Epidermal melanocyte (primary cell): ENCODE measurements around the gene RYR2.
"Not testable (repeated sequence)": the region's sequence is repeated elsewhere in the genome, so short reads cannot be mapped to it uniquely, and the experiment has no call there.

Source experiments
- DNase-seq: peaks from one replicate; pipeline ENCODE4 v3.0.0; 2011; ENCODE audit warnings: low spot score; ENCODE audit not compliant: insufficient read length

Gene RYR2

DNA sequence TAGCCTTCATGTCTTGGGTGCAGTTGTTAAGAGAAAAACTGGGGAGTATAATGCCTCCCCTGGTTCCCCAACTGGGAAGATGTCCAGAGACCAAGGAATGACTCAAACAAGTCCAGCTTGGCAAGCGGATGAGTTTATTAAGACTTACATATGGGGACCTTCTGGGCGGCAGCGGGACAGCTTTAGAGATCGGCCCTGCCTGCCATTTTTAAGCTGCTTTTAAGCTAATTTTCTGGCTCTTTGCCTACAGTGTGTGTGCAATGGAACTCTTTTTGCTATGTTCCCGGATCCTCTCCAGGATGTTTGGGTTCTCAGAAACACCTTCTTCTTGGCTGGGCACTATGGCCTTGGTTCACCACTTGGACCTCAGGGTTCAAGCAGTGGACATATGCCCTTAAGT, 99.5 kb downstream of the RYR2 start:
- no peak for DNase-seq

DNA sequence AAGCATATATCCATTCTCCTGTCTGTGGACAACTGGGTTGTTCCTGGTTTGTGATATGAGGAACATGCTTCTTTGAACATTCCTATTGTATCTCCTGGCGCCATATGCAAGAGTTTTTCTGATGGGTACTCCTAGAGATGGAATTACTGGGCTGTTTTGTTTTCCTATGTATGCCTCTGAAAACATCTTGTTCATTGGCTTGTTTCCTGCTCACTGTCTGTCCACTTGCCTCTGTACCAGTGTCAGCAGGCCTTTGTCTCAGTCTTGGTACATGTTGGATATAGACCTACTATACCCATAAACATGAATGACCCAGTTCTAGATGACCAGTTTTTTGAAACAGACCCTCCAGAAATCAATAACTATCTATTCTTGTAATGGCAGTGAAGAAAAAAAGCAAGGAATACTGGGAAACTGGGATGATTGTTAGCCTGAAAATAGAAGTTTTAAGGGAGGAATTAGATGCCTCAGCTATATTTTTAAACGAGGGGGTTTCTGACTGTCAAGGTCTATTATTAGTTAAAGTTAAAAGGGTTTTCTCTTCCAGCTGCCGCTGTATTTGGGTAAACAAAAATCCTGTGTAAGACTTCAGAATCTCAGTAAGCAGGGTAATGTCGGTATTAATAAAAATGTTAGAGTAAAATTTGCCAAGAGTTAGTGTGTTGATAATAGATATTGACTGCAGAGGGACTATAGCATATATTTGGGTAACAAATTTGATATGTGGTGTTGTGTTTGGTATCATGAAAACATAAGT, 103.6 kb downstream of the RYR2 start:
- no peak for DNase-seq

DNA sequence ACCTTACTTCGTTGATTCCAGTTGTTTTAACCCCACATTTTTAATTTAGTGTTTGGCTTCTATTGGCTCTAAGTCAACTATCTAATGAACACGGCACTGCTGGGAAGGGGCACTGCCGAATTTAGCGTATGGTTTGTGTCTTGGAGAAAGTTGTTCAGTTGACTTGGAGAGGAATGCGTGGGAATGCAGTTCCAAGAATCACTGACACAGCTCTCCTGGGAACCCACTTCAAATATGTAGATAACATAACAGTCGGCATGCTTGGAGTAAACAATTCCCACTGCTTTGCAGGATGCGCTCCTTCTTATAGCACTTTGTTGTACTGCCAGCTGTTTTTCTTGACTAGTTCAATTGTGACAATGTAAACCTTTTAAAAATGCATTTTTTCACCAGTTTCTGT, 104.3 kb downstream of the RYR2 start:
- DNase-seq: no peak

DNA sequence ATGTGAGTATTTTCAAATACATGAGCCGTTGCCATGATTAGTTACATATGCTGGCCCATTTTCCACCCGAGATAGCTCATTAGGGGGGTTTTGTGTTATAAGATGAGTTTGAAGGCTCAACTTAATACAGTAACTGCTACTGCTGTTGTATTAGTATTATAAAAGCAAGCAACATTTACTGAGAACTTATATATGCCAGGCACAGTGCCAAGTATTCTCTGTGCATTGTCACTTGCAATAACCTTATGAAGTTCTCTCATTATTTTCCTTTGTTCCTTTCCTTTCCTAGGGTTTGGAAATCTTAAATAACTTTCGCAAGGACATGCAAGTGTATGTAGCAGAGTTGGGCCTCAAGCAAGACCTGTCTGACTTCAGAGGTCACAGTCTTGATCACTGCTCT, 107.9 kb downstream of the RYR2 start:
- no peak for DNase-seq

DNA sequence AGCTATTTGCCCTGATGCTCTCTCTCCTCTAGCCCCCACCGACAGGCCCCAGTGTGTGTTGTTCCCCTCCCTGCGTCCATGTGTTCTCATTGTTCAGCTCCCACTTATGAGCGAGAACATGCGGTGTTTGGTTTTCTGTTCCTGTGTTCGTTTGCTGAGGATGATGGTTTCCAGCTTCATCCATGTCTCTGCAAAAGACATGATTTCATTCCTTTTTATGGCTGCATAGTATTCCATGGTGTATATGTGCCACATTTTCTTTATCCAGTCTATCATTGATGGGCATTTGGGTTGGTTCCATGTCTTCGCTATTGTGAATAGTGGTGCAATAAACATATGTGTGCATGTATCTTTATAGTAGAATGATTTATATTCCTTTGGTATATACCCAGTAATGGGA, 110.0 kb downstream of the RYR2 start:
- not testable (repeated sequence) for DNase-seq

DNA sequence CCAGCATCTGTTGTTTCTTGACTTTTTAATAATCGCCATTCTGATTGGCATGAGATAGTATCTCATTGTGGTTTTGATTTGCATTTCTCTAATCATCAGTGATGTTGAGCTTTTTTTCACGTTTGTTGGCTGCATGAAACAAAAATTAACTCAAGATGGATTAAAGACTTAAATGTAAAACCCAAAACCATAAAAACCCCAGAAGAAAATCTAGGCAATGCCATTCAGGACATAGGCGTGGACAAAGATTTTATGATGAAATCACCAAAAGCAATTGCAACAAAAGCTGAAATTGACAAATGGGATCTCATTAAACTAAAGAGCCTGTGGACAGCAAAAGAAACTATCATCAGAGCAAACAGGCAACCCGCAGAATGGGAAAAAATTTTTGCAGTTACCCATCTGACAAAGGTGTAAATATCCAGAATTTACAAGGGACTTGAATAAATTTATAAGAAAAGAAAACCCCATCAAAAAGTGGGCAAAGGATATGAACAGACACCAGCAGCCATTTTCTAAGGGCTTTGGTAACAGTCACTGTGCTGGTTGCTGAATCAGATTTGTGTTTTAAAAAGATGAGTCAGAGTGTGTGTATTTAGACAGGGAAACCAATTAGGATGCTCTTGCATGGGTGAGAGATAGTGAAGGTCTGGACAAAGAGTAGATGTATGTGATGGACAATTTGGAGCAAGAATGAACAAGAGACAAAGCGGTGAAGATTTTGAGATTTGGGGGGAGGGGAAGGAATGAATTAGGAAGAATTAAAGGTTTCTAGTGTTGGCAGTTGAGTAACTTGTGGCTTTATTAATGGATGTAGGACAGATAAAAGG, 110.7 kb downstream of the RYR2 start:
- DNase-seq: no peak

DNA sequence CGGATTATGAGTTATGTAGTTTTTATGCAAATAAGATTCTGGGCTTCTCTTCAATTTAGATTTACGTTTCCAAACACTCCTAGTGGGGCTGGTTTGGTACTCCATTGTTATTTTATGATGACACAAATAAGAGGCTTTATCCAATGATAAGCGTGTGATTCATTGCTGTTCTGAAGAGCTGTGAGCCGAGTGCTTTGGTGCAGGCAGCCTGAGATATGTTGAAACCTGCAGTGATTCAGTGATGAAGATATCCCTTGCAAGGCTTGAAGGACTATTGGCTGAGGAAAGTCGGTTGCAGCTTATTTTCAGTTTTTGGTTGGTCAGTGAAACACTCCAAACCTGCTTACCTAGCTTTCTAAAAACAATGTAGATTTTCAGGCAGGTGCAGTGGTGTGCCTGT, 112.2 kb downstream of the RYR2 start:
- DNase-seq: no peak

DNA sequence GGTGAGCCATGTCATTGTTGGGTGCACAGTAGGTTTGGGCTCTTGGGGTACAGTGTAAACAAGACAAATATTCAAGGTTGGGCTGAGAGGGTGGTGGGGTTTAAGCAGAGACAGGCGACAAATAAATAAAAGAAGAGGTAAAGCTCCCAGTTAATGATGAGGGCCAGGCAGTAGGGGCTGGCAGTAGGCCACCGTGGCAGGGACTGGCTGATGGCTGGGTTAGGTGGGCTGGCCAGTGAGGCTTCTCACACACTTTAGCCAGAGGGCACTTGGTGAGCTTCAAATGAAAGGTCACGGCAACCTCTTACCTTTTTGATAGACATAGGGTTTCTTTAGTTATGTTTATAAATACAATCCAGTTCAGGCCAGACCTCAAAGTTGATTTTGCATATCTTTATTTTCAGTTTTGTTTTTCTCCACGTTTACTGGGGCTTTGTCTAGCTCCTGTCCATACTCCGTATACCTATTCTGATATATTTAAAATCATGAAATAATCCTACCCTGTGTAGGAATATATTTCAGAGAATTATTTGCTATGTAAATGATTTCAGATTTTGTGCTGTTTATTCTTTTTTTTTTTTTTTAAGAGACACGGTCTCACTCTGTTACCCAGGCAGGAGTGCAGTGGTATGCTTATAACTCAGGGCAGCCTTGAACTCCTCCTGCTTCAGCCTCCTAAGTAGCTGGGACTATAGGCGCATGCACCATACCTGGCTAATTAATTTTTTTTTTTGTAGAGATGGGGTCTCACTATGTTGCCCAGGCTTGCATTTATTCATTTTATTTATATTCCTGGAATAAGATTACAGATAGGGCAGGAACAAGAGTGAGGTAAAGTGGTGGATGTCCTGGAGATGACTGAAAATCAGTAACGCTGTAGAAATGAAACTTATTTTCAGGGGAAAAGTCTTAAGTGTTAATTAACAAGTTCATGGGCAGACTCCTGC, 122.7 kb downstream of the RYR2 start:
- no peak for DNase-seq

DNA sequence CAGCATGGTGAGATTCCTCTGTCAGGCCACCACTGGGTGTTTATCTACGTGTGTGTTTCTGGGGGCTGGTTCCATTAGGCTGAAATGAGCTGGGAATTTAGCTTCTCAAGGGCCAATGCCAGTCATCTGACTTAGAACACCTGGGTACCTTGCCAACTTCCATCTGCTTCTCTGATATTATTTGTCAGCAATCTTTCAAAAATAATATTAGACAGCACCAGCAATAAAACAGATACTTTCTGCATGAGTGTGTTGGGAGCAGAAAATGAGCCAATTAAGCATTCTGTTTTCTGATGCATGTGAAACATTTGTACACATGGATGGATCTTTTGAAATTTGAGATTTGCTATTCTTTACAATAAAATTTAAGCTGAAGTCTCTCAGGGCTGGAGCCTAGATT, 124.1 kb downstream of the RYR2 start:
- DNase-seq: no peak

DNA sequence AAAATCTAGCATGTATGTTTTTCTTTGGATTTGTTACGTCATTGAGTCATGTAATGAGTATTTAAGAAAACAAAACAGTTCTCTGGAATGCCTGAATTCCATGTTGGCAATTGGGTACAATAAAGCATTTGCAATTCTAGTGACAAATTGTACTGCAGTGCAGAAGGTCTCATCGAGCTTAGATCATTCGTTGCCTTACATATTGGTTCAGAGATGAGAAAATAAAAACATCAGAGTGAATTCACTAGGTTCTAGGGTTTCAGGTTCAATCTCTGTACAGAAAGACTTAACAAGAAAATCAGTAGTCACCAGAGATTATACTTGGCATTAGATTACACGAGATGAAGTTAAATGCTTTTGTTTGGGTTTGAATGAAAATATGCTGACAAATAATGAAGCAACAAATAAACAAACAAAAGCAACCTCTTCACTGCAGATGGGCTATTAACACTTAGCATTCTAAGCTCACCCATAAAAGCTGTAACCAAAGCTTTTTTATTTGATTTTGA, 124.7 kb downstream of the RYR2 start:
- no peak for DNase-seq

DNA sequence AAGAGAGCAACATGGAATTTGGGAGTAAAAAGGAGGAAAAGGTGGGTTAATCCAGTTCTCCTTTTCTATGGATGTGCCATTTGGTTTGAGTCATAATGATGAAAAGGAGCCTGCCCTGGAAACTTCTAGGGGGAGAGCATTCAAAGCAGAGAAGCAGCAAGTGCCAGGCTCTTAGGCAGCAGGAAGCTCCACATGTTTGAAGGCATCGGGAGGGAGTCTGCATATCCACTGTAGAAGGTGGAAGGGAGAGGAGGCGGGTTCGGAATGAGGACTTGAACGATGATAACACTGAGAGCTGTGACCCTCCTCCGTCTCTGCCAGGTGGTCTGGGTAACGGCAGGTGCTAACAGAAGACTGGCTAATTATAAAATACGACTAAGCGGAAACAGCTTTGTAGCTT, 128.2 kb downstream of the RYR2 start:
- no peak for DNase-seq

DNA sequence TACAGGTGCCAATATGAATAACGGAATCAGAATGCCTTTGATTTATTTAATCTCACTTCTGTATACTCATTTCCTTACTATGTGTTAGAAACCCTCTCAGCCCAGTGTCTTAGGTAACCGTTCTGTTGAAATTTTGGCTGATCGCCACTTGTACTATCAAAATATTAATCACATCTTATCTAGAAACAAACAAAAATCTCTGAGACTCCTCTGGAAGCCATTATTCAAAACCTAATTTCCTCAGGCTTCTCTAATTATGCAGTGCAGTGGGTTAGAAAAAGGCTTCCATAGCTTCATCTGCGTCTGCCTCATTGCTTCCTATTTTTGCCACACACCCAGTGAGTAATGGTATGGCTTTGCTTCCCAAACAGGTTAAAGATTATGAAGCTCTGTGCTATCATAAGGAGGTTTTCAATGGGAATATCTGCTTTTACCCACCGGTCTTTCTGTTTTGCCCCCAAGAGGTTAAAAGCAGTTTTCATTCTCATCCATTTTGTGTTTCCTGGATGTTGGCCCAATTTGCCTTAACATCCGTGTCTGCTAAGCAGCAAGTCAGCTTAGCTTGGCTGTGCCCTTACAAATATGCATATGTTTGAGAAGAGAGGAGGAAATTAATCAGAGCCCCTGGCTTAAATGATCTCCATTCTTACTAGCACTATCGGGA, 129.6 kb downstream of the RYR2 start:
- no peak for DNase-seq

DNA sequence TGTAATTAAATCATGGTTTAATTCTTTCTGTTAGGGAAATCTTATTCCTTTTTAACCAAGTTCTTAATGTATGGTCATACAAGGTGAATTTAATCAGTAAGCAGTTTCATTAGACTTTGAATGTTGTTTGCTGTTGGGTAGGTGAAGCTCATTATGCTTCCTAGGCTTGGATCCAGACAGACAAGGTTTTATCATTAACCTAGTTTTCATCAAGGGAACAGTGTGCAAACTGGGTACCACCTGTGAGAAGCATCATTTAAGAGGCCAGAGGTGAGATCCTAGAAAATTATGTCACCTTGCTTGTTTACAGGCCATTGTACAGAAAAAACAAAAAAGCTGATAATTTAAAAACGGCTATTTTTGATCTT, 130.1 kb downstream of the RYR2 start:
- no peak for DNase-seq

DNA sequence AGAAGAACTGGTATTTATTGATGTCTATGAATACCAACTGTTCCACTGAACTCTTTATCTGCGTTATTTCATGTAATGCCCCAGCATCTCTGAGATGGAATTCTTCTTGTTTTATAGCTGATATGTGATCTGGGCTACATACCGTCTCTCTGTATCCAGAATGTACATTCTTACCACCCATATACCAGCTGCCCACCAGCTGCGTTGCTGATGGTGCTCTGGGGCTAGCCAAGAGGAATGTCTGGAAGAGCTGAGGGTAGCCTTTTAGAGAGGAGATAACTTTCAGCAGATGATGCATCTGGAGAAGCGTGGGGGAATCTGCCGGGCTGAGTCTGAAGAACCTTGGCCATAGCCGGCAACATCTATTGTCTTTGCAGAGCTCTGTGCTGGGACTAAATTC, 137.5 kb downstream of the RYR2 start:
- no peak for DNase-seq

DNA sequence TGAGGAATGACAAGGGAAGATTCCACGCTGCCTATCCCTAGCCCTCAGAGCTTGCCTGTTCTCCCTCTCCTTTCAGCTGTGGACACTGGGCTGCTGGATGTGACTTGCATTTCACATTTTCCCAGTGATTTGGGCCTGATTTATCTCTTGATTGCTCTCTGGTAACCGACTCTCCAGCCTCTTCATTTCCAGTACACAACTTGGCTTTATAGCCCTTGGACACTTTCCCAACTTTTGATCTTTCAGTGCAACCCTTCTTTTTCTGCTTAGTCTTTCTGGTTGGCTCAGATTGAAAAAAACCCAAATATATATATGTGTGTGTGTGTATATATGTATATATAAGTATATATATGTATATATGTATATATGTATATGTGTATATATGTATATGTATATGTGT, 138.3 kb downstream of the RYR2 start:
- no peak for DNase-seq

DNA sequence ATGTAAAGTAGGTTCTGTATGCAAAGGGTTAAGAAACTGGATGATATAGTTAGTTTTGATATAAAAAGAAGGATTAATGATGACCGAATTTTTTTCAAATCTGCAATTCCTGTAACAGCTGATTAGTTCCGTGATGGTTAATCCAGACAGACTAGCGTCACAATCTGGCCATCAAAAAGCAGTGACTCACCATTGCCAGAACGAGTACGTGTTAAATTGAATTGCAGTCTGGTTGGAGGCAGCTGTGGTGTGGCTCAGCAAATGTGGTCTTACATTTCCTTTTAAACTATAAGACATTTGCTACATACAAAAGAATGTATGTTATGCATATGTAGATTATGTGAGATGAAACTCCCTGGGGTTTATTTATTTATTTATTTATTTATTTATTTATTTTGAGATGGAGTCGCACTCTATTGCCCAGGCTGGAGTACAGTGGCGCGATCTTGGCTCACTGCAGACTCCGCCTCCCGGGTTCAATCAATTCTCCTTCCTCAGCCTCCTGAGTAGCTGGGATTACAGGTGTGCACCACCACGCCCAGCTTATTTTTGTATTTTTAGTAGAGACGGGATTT, 139.8 kb downstream of the RYR2 start:
- no peak for DNase-seq

DNA sequence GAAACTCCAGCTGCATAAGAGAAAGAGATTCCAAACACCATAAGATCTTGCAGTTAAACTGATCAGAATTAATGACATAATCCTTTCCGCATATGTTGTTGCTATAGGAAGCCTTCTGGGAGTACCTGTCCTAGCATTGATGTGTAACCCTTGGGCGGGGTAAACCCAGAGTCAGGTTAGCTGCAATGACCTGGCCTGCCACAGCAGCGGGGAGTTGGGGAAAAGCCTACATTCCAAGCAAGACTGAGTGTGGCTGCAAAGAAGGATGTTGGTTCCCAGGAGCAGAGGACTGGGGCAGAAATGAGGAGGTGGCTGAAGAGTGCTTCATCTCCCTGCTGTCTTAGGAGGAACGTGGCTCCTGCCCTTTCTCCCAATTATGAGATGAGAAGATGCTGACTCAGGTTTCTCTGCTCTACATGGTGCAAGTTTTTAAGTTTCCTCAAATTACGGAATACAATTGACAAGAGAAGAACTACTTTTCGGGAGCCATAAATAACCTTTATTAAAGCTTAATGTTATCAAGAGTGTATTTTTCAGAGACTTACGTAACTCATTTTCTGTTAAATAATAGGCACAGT, 142.1 kb downstream of the RYR2 start:
- no peak for DNase-seq

DNA sequence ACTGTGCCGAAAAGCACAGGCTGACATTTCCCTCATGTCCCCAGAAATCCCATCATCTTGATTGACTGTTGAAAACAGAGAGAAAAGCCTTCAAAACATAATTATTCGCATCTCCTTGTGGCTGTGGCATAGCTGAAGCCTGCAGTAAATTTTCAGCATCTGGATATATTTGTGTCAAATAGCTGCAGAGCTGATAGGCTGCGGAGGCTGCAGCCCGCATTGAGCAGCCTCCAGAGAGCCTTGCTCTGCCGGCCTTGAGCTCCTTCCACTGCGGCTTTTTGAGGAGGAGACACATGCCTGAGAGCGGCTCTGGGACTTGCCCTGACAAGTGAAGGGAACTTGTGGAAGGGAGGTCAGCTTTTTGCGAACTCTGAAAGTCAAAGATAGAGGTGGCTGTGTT, 144.7 kb downstream of the RYR2 start:
- no peak for DNase-seq

DNA sequence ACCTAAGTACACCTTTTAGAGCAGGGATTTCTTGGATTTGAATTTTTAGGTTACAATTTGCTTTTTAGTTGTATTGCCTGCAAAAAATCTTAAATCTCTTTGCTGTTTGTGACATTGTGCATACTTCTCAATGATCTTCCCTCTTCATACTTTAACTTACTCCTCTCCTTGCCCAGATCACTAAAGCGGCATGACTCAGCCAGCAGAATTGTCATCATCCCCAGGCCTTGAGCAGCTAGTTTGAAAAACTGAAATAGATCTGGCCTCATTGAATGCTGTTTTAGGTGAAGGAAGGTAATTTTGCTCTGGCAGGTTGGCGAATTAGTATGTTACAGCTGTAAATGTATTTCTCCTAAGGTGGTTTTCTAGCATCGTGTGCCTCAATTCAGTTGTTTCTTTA, 145.9 kb downstream of the RYR2 start:
- no peak for DNase-seq

DNA sequence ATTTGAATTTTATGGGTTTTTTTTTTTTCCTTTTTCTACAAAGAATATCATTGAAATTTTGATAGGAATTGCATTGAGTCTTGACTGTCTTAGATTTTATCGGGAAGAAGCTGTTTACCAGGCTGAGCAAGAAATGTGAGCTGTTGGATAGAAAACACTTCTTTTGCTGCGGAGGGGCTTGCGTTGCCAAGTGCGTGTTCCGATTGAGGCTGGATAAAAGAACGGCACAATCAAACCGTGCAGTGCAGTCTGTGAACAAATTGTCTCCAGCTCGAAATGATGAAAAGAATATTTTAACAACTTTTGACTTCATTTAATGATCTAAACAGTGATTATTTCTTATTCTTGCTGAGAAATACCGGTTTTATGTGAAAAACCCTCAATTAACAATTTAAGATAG, 149.4 kb downstream of the RYR2 start:
- no peak for DNase-seq
